OCI-LY7 (cell line): Measurements from ENCODE around the gene TNFRSF11A. TPM values are rescaled to one million over a fixed set of nuclear protein-coding genes. Genes with fewer than 3 reads are reported as not detected.

ENCODE experiments used
- BruUV-seq: library from RNA; stranded (reverse); fragments of 400-500 nt; replicated peaks from 2 replicates; lab custom pipeline; 2021; lab: Mats Ljungman, UMichigan
- CTCF ChIA-PET: fragments of 300-600 bp; sonication (Branson Sonifier 250); formaldehyde crosslinking; loops from one replicate; lab custom pipeline; 2022; ENCODE audit warnings: antibody characterized with exemption; ENCODE audit not compliant: unreplicated experiment; lab: Charles Lee
- POLR2A ChIA-PET: fragments of 300-600 bp; sonication (Branson Sonifier 250); formaldehyde crosslinking; loops from one replicate; lab custom pipeline; 2022; ENCODE audit warnings: antibody characterized with exemption; lab: Charles Lee
- DNase-seq: peaks from one replicate; pipeline ENCODE4 v3.0.0-alpha.2; 2015; ENCODE audit warnings: low spot score
- H2AFZ ChIP-seq: fragments of 200-600 bp; sonication (generic), shearing (Covaris generic); 2 replicates; pipeline ENCODE4 v1.6.1; 2014; ENCODE audit warnings: mild to moderate bottlenecking, antibody characterized with exemption, low read length, moderate library complexity
- H3K27ac ChIP-seq: fragments of 200-600 bp; sonication (generic); 2 replicates; pipeline ENCODE4 v1.5.1; 2014; ENCODE audit warnings: mixed run types, low read depth, mild to moderate bottlenecking, moderate library complexity, low read length, inconsistent platforms; ENCODE audit not compliant: poor library complexity, severe bottlenecking
- H3K36me3 ChIP-seq: fragments of 200-600 bp; sonication (generic); 2 replicates; pipeline ENCODE4 v1.6.1; 2014; ENCODE audit warnings: mild to moderate bottlenecking, antibody characterized with exemption, low read length, moderate library complexity, mixed read lengths; ENCODE audit not compliant: insufficient read depth
- H3K4me1 ChIP-seq: fragments of 200-600 bp; sonication (generic); 2 replicates; pipeline ENCODE4 v1.5.1; 2014; ENCODE audit warnings: mild to moderate bottlenecking, low read length; ENCODE audit not compliant: insufficient read depth, poor library complexity, severe bottlenecking
- H3K4me2 ChIP-seq: fragments of 200-600 bp; sonication (generic); 2 replicates; pipeline ENCODE4 v1.6.1; 2014; ENCODE audit warnings: mild to moderate bottlenecking, low read length
- H3K4me3 ChIP-seq: fragments of 200-600 bp; sonication (generic); 2 replicates; pipeline ENCODE4 v1.5.1; 2014; ENCODE audit warnings: mild to moderate bottlenecking, low read depth, low read length; ENCODE audit not compliant: poor library complexity, severe bottlenecking
- H3K79me2 ChIP-seq: fragments of 200-600 bp; sonication (generic); 2 replicates; pipeline ENCODE4 v1.6.1; 2016; ENCODE audit warnings: low read depth, mild to moderate bottlenecking, low read length, moderate library complexity, mixed read lengths; ENCODE audit not compliant: insufficient read depth
- H3K9me2 ChIP-seq: fragments of 200-600 bp; sonication (generic); 2 replicates; pipeline ENCODE4 v1.6.1; 2016; ENCODE audit warnings: mild to moderate bottlenecking, low read length, mixed read lengths; ENCODE audit not compliant: insufficient read depth
- H3K9me3 ChIP-seq: fragments of 200-600 bp; sonication (generic); 2 replicates; pipeline ENCODE4 v1.6.1; 2014; ENCODE audit warnings: mild to moderate bottlenecking, mixed run types, low read length, mixed read lengths
- H4K20me1 ChIP-seq: fragments of 200-600 bp; sonication (generic); 2 replicates; pipeline ENCODE4 v1.6.1; 2014; ENCODE audit warnings: mild to moderate bottlenecking, antibody characterized with exemption, low read length, moderate library complexity, mixed read lengths; ENCODE audit not compliant: insufficient read depth
- EZH2phosphoT487 ChIP-seq: fragments of 200-600 bp; sonication (generic); IDR thresholded peaks from 2 replicates; pipeline ENCODE4 v1.6.1; 2018; ENCODE audit warnings: low read depth, borderline replicate concordance, mild to moderate bottlenecking, mixed run types, antibody characterized with exemption, low read length, moderate library complexity, mixed read lengths
- intact Hi-C: fragments of 100-400 bp; cut with micrococcal nuclease; formaldehyde crosslinking; loops from one replicate; pipeline ENCODE4 v1.10.0; 2022; ENCODE audit not compliant: unreplicated experiment
- total RNA-seq, 2 experiments: library from RNA; depleted of rRNA in 1 of 2; stranded (reverse); fragments of >200 nt in 1 of 2; shearing (Covaris generic) in 1 of 2; gene quantifications; 2 replicates each; pipeline ENCODE4 v1.2.3, GENCODE V29; 2014 to 2022
- TF ChIP-seq, protein P1 (sequence below): fragments of 200-600 bp; sonication (generic); conservative IDR thresholded peaks from 2 replicates; pipeline ENCODE4 v1.5.1; 2014; ENCODE audit warnings: mild to moderate bottlenecking, antibody characterized with exemption, low read length, moderate library complexity, mixed read lengths

Gene TNFRSF11A
- total RNA-seq, 2 experiments from 2014 or later, result not detected

DNA sequence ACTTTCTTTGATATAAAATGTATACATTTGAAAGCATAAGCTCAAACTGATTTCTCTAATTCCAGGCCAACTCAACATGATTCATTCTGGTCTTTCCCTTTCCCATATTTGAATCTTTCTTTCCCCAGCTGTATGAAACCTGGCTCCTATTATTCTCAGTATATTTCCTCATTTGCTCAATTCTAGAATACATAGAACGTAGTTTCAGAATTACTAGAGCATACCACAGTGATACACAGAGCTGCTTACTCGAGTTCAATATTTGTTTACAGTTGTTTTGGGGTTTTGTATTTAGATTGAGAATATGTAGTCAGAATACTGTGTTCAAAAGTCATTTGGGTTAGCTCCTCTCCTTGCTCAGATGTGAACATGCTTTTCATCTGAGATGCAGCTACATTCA is 43.0 kb downstream of the TNFRSF11A start:
- Histone ChIP-seq H3K4me3 (no peak overlapping the region), H3K4me1 (peaks cover 3% of the 10 kb centered on the region), H2AFZ (no peak overlapping the region), H3K9me3 (no peaks in the 10 kb centered on the region), H3K27ac (no peak overlapping the region), H3K9me2 (no peaks in the 10 kb centered on the region), H3K36me3 (no peaks in the 10 kb centered on the region), H3K79me2 (no peaks in the 10 kb centered on the region), H4K20me1 (no peaks in the 10 kb centered on the region), H3K4me2 (no peak overlapping the region)
- ChIA-PET CTCF (no interaction called here), POLR2A (no interaction called here)
- no TSS peak for BruUV-seq
- DNase-seq, result no peak
- TF ChIP-seq, protein P1, sequence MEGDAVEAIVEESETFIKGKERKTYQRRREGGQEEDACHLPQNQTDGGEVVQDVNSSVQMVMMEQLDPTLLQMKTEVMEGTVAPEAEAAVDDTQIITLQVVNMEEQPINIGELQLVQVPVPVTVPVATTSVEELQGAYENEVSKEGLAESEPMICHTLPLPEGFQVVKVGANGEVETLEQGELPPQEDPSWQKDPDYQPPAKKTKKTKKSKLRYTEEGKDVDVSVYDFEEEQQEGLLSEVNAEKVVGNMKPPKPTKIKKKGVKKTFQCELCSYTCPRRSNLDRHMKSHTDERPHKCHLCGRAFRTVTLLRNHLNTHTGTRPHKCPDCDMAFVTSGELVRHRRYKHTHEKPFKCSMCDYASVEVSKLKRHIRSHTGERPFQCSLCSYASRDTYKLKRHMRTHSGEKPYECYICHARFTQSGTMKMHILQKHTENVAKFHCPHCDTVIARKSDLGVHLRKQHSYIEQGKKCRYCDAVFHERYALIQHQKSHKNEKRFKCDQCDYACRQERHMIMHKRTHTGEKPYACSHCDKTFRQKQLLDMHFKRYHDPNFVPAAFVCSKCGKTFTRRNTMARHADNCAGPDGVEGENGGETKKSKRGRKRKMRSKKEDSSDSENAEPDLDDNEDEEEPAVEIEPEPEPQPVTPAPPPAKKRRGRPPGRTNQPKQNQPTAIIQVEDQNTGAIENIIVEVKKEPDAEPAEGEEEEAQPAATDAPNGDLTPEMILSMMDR, result no peak
- no peak for TF ChIP-seq EZH2phosphoT487
- intact Hi-C loops, result no loop called here

DNA sequence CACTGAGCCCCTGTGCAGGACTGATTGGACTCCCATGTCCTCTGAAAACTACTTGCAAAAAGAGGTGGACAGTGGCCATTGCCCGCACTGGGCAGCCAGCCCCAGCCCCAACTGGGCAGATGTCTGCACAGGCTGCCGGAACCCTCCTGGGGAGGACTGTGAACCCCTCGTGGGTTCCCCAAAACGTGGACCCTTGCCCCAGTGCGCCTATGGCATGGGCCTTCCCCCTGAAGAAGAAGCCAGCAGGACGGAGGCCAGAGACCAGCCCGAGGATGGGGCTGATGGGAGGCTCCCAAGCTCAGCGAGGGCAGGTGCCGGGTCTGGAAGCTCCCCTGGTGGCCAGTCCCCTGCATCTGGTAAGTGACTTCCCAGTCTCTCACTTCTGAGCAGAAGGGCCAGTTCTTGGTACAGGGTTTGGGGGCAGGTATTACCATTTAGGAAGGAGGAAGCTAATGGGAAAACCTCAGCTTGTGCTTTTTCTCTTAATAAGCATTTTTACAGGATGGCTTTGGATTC is 44.1 kb downstream of the TNFRSF11A start:
- Histone ChIP-seq H3K79me2 (no peaks in the 10 kb centered on the region), H4K20me1 (no peaks in the 10 kb centered on the region), H3K4me3 (no peak overlapping the region), H3K4me1 (peaks cover 3% of the 10 kb centered on the region), H3K4me2 (no peak overlapping the region), H3K9me3 (no peaks in the 10 kb centered on the region), H3K36me3 (no peaks in the 10 kb centered on the region), H2AFZ (no peak overlapping the region), H3K9me2 (no peaks in the 10 kb centered on the region), H3K27ac (no peak overlapping the region)
- POLR2A ChIA-PET, result no interaction called here
- no TSS peak for BruUV-seq
- CTCF ChIA-PET, result no interaction called here
- TF ChIP-seq, protein P1, result no peak
- no peak for TF ChIP-seq EZH2phosphoT487
- intact Hi-C loops, result no loop called here
- no peak for DNase-seq

DNA sequence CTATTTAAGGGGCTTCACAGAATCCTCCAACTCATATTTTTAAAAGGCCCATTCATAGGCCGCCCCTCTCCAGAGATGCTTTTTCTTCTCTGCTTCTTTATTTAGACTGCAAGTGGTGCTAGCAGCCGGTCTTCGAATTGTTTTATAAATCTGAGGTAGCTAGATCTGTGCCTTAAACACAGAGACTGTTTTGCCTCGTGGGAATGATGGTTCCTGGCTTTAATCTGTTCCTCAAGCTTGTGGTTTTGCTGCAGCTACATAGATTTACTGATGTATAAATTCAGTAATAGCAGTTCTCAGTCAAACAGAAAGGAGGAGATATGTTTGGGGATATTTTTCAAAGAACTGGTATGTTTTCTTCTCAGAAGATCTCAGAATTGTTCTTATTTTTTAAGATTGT is 45.3 kb downstream of the TNFRSF11A start:
- TF ChIP-seq, protein P1, result no peak
- no peak for TF ChIP-seq EZH2phosphoT487
- Histone ChIP-seq H4K20me1 (no peaks in the 10 kb centered on the region), H3K9me3 (no peaks in the 10 kb centered on the region), H3K9me2 (no peaks in the 10 kb centered on the region), H3K27ac (no peak overlapping the region), H3K4me3 (no peak overlapping the region), H3K4me2 (no peak overlapping the region), H3K79me2 (no peaks in the 10 kb centered on the region), H3K4me1 (peaks cover 2% of the 10 kb centered on the region), H2AFZ (no peak overlapping the region), H3K36me3 (no peaks in the 10 kb centered on the region)
- ChIA-PET POLR2A (no interaction called here), CTCF (no interaction called here)
- no peak for DNase-seq
- intact Hi-C loops, result no loop called here
- no TSS peak for BruUV-seq
